Measurements from ENCODE around the gene RNF34.

RNF34 gene

GRCh38 chr12:121468499-121468801 is 68.5 kb downstream of the RNF34 start:
- DNase-seq = no peak

DNA sequence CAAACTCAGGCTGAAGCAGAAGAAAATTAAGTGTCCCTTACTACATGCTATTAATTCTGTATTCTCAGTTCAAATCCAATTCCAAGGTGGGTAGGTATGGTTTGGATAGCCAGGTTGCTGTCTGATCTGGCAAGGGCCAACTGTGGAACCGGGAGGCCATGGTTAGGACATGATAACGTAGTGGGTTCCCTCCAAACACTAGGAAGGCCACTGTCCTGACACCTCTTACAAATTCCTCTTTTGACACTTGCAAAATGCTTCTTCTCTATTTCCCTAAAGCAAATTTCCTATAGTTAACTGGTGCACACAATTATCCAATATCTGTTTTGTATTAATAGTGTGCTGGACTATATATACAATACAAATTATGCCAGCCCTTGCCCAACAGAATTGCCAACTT is 70.8 kb downstream of the RNF34 start:
- DNase-seq = no peak

DNA sequence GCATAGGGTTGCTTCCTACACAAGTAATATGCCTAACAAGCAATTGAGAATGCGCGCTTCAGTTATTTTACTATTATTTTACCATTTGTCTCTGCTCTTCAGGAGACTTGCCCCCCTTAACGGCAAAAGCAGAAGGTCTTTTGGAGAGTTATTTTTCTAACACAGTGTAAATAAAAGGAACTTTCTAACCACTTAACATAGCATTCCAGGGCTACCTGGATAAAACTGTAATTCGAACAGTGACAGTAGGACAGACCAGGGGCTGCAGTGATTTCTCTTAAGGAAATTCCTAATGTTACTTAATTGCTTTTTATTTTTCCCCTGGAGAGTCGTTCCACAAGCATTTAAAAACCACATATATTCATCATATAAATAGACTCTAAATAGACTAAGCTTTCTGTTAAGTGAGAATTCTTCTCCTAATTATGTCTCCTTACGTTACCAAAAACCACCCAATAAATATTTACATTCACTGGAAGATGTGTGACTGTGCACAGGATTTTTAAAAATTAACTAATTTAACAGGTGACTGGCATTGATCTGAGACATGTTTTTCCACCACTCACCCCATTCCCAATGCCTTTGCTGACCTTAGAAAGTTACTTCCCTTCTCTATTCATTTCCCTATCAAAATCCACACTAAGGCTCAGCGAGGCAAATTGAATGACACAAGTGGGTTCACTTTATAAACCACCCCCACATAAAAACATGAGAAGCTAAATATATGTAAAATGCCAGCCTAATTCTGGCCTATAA is 72.4 kb downstream of the RNF34 start:
- DNase-seq = no peak
